Muscle of arm (tissue), 12 donors: ENCODE data around the gene SLC1A3. TPM values are rescaled to one million over a fixed set of nuclear protein-coding genes. Genes with fewer than 3 reads are reported as not detected.

Experiments
- DNase-seq: peaks from one replicate; pipeline ENCODE4 v3.0.0-alpha.2; 2013
- polyA plus RNA-seq, 12 donors: library from polyadenylated mRNA; unstranded; fragments of 120-200 nt; gene quantifications; one replicate each; pipeline ENCODE4 v1.2.1, GENCODE V29; 2013; ENCODE audit not compliant: insufficient read length in 12 of 12

Gene SLC1A3
- polyA plus RNA-seq, 12 donors: 14.3 to 41.1 (median 21.6) TPM; not detected in 1

DNA sequence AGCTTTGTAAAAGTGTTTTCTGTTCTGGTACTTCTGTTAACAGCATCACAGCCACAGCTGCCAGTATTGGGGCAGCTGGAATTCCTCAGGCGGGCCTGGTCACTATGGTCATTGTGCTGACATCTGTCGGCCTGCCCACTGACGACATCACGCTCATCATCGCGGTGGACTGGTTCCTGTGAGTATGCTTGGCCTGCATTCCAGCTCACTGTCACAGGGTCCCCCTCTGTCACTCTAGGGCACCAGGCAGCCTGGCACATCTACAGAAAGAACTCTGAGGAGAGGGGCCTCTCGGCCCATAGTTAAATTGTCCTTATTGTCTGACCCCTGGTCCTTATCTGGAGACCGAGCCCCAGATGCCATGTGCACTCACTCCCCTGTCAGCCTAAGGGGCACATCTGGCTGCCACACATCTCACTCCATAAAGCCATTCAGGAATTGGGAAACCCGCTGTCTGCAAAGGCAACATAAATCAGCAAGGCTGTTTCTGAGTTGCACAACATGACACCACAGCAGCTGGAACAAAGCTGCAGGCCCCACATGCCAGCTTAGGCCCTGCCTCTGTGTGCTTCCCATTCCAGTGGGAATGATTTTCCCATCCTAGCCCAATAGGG lies 77.5 kb downstream of the SLC1A3 start:
- no peak for DNase-seq

GRCh38 chr5:36685631-36686288 lies 79.4 kb downstream of the SLC1A3 start:
- no peak for DNase-seq

- no peak for DNase-seq
Observed at GRCh38 chr5:36686881-36687280, 80.5 kb downstream of the SLC1A3 start.

GRCh38 chr5:36688722-36689121 lies 82.3 kb downstream of the SLC1A3 start:
- DNase-seq: no peak

- no peak for DNase-seq
Observed at GRCh38 chr5:36689225-36689624, 82.8 kb downstream of the SLC1A3 start.

- peak; percentile 79 for DNase-seq
Observed at GRCh38 chr5:36690041-36690961, 83.9 kb downstream of the SLC1A3 start.

DNA sequence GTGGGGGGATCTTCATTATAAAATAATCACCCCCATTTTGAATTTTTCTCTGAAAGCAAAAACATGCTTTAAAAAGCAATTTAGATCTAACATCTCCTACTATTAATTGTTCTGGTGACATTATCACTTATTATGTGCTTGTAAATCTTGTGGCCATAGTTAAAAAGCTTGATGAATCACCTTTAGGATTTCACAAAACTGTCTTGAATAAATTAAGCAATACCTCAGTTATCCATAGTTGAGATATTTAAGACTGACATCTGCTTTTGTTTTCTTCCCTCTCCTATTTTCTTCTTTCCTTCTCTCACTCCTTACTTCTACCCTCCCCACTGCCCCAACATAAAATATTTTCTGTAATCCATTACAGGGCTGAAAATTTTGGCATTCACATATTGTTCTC lies 84.8 kb downstream of the SLC1A3 start:
- DNase-seq: no peak

- peak; percentile 88 for DNase-seq
Observed at GRCh38 chr5:36691696-36692371, 85.4 kb downstream of the SLC1A3 start.

DNA sequence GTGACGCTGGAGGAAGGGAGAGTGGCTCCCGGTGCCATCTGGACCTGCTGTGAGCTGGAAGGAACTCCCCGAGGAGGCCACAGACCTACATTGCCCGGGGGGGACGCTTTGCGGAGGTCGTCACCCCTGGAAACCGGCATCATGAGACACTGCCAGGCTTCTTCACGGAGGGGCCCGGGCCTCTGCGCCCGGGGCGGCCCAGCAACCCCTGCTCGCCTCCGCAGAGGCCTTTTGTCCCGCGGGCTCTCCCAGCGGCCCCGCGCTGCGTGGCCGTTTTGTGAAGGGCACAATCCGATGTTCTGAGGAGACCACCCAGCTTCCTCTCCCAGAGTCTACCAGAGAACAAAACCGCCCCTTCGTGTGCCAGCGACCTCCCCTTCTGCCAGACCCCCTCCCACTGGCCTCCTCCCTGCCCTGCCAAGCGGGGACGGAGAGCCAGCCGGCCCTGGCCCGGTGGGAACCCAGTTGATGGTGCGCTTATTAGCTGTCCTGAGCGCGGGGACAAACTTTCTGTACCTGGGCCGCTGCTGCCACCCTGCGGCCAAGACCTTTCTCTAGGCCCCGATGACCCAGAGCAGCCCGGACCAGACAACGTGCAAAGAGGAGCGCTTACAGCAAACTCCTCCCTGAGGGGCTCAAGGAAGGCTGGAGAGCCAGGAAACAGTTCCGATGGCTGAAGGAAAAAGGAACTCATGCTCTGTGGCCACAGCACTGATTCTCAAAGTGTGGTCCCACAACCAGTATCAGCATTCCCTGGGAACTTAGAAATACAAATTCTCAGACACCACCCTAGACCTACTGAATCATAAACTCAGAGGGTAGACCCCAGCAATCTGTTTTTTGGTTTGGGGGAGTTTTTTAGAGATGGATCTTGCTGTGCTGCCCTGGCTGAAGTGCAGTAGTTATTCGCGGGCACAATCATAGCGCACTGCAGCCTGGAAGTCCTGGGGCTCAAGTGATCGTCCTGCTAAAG lies 86.7 kb downstream of the SLC1A3 start:
- peak; percentile 86 for DNase-seq

DNA sequence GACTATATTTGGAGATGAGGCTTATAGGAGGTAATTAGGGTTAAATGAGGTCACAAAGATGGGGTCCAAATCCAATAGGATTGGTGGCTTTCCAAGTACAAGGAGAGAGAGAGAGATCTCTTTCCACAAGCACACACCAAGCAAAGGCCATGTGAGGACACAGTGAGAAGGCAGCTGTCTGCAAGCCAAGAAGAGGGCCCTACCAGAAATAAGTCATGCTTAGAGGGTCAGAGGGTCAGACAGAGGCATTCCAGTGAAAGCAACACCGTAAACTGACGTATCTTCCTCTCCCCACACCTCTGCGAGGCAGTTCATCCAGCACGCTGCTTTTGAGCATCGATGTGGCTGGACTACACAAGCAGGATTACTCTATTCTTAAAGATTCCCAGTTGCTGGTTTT lies 87.9 kb downstream of the SLC1A3 start:
- DNase-seq: no peak

- DNase-seq: peak; percentile 42
Observed at GRCh38 chr5:36696059-36696673, 89.8 kb downstream of the SLC1A3 start.

GRCh38 chr5:36698031-36698430 lies 91.6 kb downstream of the SLC1A3 start:
- no peak for DNase-seq

- DNase-seq: no peak
Observed at GRCh38 chr5:36701085-36701698, 94.8 kb downstream of the SLC1A3 start.

GRCh38 chr5:36703245-36703860 lies 96.9 kb downstream of the SLC1A3 start:
- DNase-seq: no peak

GRCh38 chr5:36704131-36704530 lies 97.7 kb downstream of the SLC1A3 start:
- DNase-seq: no peak

DNA sequence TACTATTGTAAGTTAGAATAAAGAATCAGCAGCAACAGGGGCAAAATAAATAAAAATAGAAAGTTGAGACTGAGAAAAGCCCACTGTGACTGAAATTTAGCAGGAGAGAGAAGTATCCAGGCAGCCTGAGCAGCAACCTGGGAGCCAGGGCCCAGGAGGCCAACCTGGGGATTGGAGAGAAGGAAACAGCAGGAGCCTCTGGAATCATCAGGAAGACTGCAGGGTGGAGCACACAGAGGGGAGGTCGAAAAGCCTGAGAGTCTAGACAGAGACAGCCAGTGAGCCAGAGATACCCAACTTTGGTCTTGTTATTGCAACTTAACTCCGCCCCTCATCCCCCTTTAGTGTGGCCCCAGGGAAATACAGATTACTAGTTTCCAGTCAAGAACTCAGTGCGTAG lies 98.6 kb downstream of the SLC1A3 start:
- DNase-seq: no peak

GRCh38 chr5:36706662-36707061 lies 100.3 kb downstream of the SLC1A3 start:
- DNase-seq: no peak

- DNase-seq: no peak
Observed at GRCh38 chr5:36708996-36709395, 102.6 kb downstream of the SLC1A3 start.

GRCh38 chr5:36710039-36710438 lies 103.6 kb downstream of the SLC1A3 start:
- no peak for DNase-seq
